GM04504 (cell line): ENCODE data around the gene DDX10.
"Not testable (repeated sequence)": the region's sequence is repeated elsewhere in the genome, so short reads cannot be mapped to it uniquely, and the experiment has no call there.

Experiments
- DNase-seq: peaks from one replicate; pipeline ENCODE4 v3.0.0-alpha.2; 2012; ENCODE audit warnings: low read depth

The DDX10 gene

GRCh38 chr11:108718466-108718865 is 53.6 kb downstream of the DDX10 start:
- no peak for DNase-seq

GRCh38 chr11:108724974-108725689 is 60.3 kb downstream of the DDX10 start:
- no peak for DNase-seq

GRCh38 chr11:108726077-108726800 is 61.4 kb downstream of the DDX10 start:
- DNase-seq, result no peak

- DNase-seq, result no peak
Measured at GRCh38 chr11:108727665-108728064, 62.8 kb downstream of the DDX10 start.

GRCh38 chr11:108729227-108729871 is 64.5 kb downstream of the DDX10 start:
- no peak for DNase-seq

GRCh38 chr11:108732395-108732794 is 67.5 kb downstream of the DDX10 start:
- DNase-seq, result no peak

- DNase-seq, result no peak
Measured at GRCh38 chr11:108733479-108734116, 68.7 kb downstream of the DDX10 start.

- DNase-seq, result no peak
Measured at GRCh38 chr11:108734283-108734682, 69.4 kb downstream of the DDX10 start.

GRCh38 chr11:108734956-108735559 is 70.2 kb downstream of the DDX10 start:
- DNase-seq, result no peak

GRCh38 chr11:108740132-108740531 is 75.3 kb downstream of the DDX10 start:
- DNase-seq, result not testable (repeated sequence)

GRCh38 chr11:108743851-108744250 is 79.0 kb downstream of the DDX10 start:
- DNase-seq, result no peak

- no peak for DNase-seq
Measured at GRCh38 chr11:108748968-108749367, 84.1 kb downstream of the DDX10 start.

GRCh38 chr11:108751444-108751843 is 86.6 kb downstream of the DDX10 start:
- DNase-seq, result no peak

GRCh38 chr11:108752297-108752751 is 87.5 kb downstream of the DDX10 start:
- no peak for DNase-seq

- peak; percentile 35 for DNase-seq
Measured at GRCh38 chr11:108754901-108755625, 90.2 kb downstream of the DDX10 start.

GRCh38 chr11:108757630-108758029 is 92.8 kb downstream of the DDX10 start:
- DNase-seq, result no peak

GRCh38 chr11:108758458-108758857 is 93.6 kb downstream of the DDX10 start:
- no peak for DNase-seq

GRCh38 chr11:108766596-108767173 is 101.8 kb downstream of the DDX10 start:
- DNase-seq, result no peak

- no peak for DNase-seq
Measured at GRCh38 chr11:108768370-108768769, 103.5 kb downstream of the DDX10 start.

- DNase-seq, result no peak
Measured at GRCh38 chr11:108768964-108769363, 104.1 kb downstream of the DDX10 start.
